Breast epithelium (tissue), 4 donors: ENCODE data around the gene BTBD6. TPM values are rescaled to one million over a fixed set of nuclear protein-coding genes. Genes with fewer than 3 reads are reported as not detected.

Source experiments
- DNase-seq, 2 donors: peaks; one replicate each; pipeline ENCODE4 v3.0.0-alpha.2; 2019; ENCODE audit warnings: low spot score in 2 of 2
- H3K27ac ChIP-seq, 2 donors: fragments of 200-600 bp; sonication (generic) in 1 of 2; one replicate each; pipeline ENCODE4 v1.5.1; 2016 to 2019; ENCODE audit warnings: mild to moderate bottlenecking in 1 of 2
- H3K27me3 ChIP-seq, 2 donors: fragments of 200-600 bp; sonication (generic) in 1 of 2; one replicate each; pipeline versions ENCODE4 v1.5.1 to v1.6.0; 2017 to 2019; ENCODE audit warnings: control low read depth in 1 of 2, mild to moderate bottlenecking in 1 of 2
- H3K36me3 ChIP-seq: fragments of 200-600 bp; one replicate; pipeline ENCODE4 v1.5.1; 2019
- H3K4me1 ChIP-seq, 2 donors: fragments of 200-600 bp; sonication (generic); one replicate each; pipeline ENCODE4 v1.5.1; 2016 to 2019; ENCODE audit warnings: control low read depth in 1 of 2
- H3K4me3 ChIP-seq, 3 donors: fragments of 200-600 bp; sonication (generic); 1 replicate in 2 of 3; 2 replicates in 1 of 3; pipeline ENCODE4 v1.5.1; 2016 to 2019; ENCODE audit warnings: mild to moderate bottlenecking in 3 of 3, moderate library complexity in 2 of 3
- H3K9me3 ChIP-seq, 2 donors: fragments of 200-600 bp; sonication (generic) in 1 of 2; one replicate each; pipeline ENCODE4 v1.5.1; 2016 to 2019; ENCODE audit warnings: control low read depth in 1 of 2
- POLR2A ChIP-seq: fragments of 450-650 bp; IDR thresholded peaks from one replicate; pipeline ENCODE4 v1.6.1; 2016; ENCODE audit warnings: antibody characterized with exemption, mild to moderate bottlenecking, moderate library complexity
- POLR2AphosphoS5 ChIP-seq, 3 donors: sonication (generic); formaldehyde crosslinking; IDR thresholded peaks; one replicate each; pipeline ENCODE4 v1.6.1; 2017; ENCODE audit warnings: antibody characterized with exemption in 3 of 3
- intact Hi-C: fragments of 100-400 bp; cut with DNase I; formaldehyde crosslinking; loops from one replicate; pipeline ENCODE4 v1.15.1; 2023; ENCODE audit warnings: low total_unique reads
- total RNA-seq, 3 donors: library from RNA; depleted of rRNA; stranded (reverse); fragments of >200 nt; gene quantifications; one replicate each; pipeline ENCODE4 v1.1.0, GENCODE V29; 2016
- TF ChIP-seq, protein P1 (sequence below), 3 donors: fragments of 450-650 bp; IDR thresholded peaks; one replicate each; pipeline ENCODE4 v1.5.1; 2016 to 2017; ENCODE audit warnings: antibody characterized with exemption in 3 of 3, mild to moderate bottlenecking in 3 of 3, moderate library complexity in 3 of 3

Gene BTBD6
- total RNA-seq, 3 donors from 2014 or later: 37.0 to 86.1 (median 41.0) TPM

DNA sequence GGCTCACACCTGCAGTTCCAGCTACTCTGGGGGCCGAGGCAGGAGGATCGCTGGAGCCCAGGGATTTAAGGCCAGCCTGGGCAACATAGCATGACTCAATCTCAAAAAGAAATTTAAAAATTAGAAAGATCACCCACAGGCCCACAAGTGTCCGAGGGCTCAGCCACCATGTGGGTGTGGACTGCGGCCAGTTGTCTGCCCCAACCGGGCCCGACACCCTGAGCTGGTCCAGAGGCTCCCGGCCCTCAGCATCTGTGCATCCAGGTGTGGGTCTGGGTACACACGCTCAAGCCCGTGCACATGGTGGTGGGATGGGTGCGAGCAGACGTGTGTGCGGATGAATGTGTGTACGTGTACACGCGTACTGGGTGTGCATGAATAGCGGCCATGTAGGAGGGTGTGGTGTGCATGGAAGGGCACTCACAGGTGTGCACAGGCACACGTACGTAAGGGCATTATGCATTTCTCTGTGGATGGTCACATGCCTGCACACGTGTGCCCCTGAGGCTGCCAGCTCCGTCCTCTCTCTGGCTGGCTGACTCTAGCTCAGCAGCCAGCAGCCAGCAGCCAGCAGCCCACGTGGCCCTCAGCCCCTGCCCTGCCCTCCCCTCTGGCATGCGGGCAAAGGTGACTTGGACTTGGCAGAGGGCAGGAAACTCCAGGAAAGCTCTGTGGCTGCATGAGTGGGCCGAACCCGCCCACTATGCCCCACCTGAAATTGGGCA, 44.0 kb upstream of the BTBD6 start:
- Histone ChIP-seq H3K36me3 (no peaks in the 10 kb centered on the region), H3K27ac (peak overlapping the region in 1 of 2 donors; percentile 19), H3K9me3 (no peaks in the 10 kb centered on the region), H3K27me3 (peaks cover 0 to 29% of the 10 kb centered on the region in 2 donors), H3K4me1 (peaks cover 0 to 15% of the 10 kb centered on the region in 2 donors), H3K4me3 (no peak overlapping the region)
- DNase-seq: no peak
- TF ChIP-seq POLR2A: no peak
- TF ChIP-seq, protein P1, sequence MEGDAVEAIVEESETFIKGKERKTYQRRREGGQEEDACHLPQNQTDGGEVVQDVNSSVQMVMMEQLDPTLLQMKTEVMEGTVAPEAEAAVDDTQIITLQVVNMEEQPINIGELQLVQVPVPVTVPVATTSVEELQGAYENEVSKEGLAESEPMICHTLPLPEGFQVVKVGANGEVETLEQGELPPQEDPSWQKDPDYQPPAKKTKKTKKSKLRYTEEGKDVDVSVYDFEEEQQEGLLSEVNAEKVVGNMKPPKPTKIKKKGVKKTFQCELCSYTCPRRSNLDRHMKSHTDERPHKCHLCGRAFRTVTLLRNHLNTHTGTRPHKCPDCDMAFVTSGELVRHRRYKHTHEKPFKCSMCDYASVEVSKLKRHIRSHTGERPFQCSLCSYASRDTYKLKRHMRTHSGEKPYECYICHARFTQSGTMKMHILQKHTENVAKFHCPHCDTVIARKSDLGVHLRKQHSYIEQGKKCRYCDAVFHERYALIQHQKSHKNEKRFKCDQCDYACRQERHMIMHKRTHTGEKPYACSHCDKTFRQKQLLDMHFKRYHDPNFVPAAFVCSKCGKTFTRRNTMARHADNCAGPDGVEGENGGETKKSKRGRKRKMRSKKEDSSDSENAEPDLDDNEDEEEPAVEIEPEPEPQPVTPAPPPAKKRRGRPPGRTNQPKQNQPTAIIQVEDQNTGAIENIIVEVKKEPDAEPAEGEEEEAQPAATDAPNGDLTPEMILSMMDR (IDR thresholded peaks at IDR 0.05): no peak
- no peak for TF ChIP-seq POLR2AphosphoS5 (IDR thresholded peaks at IDR 0.05)
- intact Hi-C loops: no loop called here

GRCh38 chr14:105204931-105205672, 43.2 kb upstream of the BTBD6 start:
- H3K9me3 ChIP-seq: no peaks in the 10 kb centered on the region
- H3K27ac ChIP-seq: peak overlapping the region in 1 of 2 donors; percentile 2
- intact Hi-C loops: no loop called here
- no peaks in the 10 kb centered on the region for H3K36me3 ChIP-seq
- H3K4me3 ChIP-seq: no peak overlapping the region
- H3K27me3 ChIP-seq: peaks cover 0 to 22% of the 10 kb centered on the region in 2 donors
- no peak for DNase-seq
- peaks cover 0 to 15% of the 10 kb centered on the region in 2 donors for H3K4me1 ChIP-seq
- TF ChIP-seq POLR2AphosphoS5 (IDR thresholded peaks at IDR 0.05): no peak
- TF ChIP-seq, protein P1 (IDR thresholded peaks at IDR 0.05): no peak

- Histone ChIP-seq H3K27ac (peak overlapping the region in 1 of 2 donors; percentile 2), H3K9me3 (no peaks in the 10 kb centered on the region), H3K4me3 (no peak overlapping the region), H3K4me1 (peaks cover 0 to 15% of the 10 kb centered on the region in 2 donors), H3K36me3 (no peaks in the 10 kb centered on the region), H3K27me3 (peaks cover 0 to 15% of the 10 kb centered on the region in 2 donors)
- intact Hi-C loops: no loop called here
- TF ChIP-seq POLR2A: no peak
- TF ChIP-seq, protein P1 (IDR thresholded peaks at IDR 0.05): no peak
- no peak for TF ChIP-seq POLR2AphosphoS5 (IDR thresholded peaks at IDR 0.05)
- DNase-seq: no peak
Measured at GRCh38 chr14:105205673-105206208, 42.6 kb upstream of the BTBD6 start.

GRCh38 chr14:105206873-105207272, 41.5 kb upstream of the BTBD6 start:
- Histone ChIP-seq H3K9me3 (no peaks in the 10 kb centered on the region), H3K4me1 (peaks cover 0 to 15% of the 10 kb centered on the region in 2 donors), H3K36me3 (no peaks in the 10 kb centered on the region), H3K27me3 (peaks cover 0 to 6% of the 10 kb centered on the region in 2 donors), H3K4me3 (no peak overlapping the region), H3K27ac (no peak overlapping the region)
- no peak for DNase-seq
- intact Hi-C loops: no loop called here
- TF ChIP-seq, protein P1 (IDR thresholded peaks at IDR 0.05): no peak
- TF ChIP-seq POLR2A (no peak), POLR2AphosphoS5 (IDR thresholded peaks at IDR 0.05) (no peak)

DNA sequence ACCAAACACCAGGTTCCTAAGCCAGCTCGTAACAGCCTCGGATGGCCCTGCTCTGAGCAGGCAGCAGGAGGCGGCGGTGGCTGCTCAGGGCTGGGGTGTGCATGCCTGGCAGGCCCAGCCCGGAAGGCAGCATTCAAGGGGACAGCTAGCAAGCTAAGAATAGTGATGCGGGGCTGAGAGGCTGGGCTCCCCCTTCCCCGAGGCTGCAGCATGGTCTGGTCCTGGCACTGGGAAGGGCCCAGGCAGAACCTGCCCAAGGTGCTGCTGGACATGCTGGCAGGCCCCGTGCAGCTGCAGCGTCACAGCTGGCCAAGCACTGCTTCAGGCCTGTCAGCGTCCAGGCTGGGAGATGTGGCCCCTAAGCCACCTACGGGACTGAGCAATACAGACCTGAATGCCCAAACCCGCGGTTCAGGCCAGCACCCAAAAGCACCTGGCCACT, 40.9 kb upstream of the BTBD6 start:
- H3K27ac ChIP-seq: no peak overlapping the region
- H3K36me3 ChIP-seq: no peaks in the 10 kb centered on the region
- no peaks in the 10 kb centered on the region for H3K9me3 ChIP-seq
- intact Hi-C loops: no loop called here
- no peak for DNase-seq
- no peaks in the 10 kb centered on the region for H3K27me3 ChIP-seq
- TF ChIP-seq POLR2AphosphoS5 (IDR thresholded peaks at IDR 0.05): no peak
- TF ChIP-seq POLR2A: no peak
- TF ChIP-seq, protein P1 (IDR thresholded peaks at IDR 0.05): no peak
- H3K4me3 ChIP-seq: no peak overlapping the region
- H3K4me1 ChIP-seq: peaks cover 0 to 15% of the 10 kb centered on the region in 2 donors
